B cell (primary cell): ENCODE results near the gene GOLGA6L10.
"Not testable (repeated sequence)": the region's sequence is repeated elsewhere in the genome, so short reads cannot be mapped to it uniquely, and the experiment has no call there.

Source experiments
- CTCF ChIP-seq: fragments of 200-600 bp; IDR thresholded peaks from one replicate; pipeline ENCODE4 v1.8.0; 2022; ENCODE audit warnings: antibody characterized with exemption, mild to moderate bottlenecking
- EZH2 ChIP-seq: IDR thresholded peaks from 2 replicates; pipeline ENCODE4 v1.6.1; 2012; ENCODE audit warnings: borderline replicate concordance, low read depth, mild to moderate bottlenecking, moderate library complexity, low read length; ENCODE audit not compliant: insufficient read depth, poor library complexity, severe bottlenecking

- TF ChIP-seq CTCF, EZH2: not testable (repeated sequence)
These were observed 17.5 kb downstream of the GOLGA6L10 start for GRCh38 chr15:82331576-82332304.
